Colonic mucosa (tissue), 4 donors: ENCODE results near the gene LRMDA. TPM values are rescaled to one million over a fixed set of nuclear protein-coding genes. Genes with fewer than 3 reads are reported as not detected.

Experiments
- DNase-seq: peaks from one replicate; pipeline ENCODE4 v3.0.0-alpha.2; 2020
- H3K27ac ChIP-seq: fragments of 200-600 bp; one replicate; pipeline ENCODE4 v1.8.0; 2021
- H3K27me3 ChIP-seq: fragments of 200-600 bp; one replicate; pipeline ENCODE4 v1.8.0; 2021
- H3K36me3 ChIP-seq: fragments of 200-600 bp; one replicate; pipeline ENCODE4 v1.8.0; 2021
- H3K4me1 ChIP-seq: fragments of 200-600 bp; one replicate; pipeline ENCODE4 v1.8.0; 2021; ENCODE audit warnings: mild to moderate bottlenecking
- H3K4me3 ChIP-seq: fragments of 200-600 bp; one replicate; pipeline ENCODE4 v1.8.0; 2021
- H3K9ac ChIP-seq, 2 donors: one replicate each; pipeline ENCODE4 v1.7.0; 2013; ENCODE audit warnings: control low read depth in 2 of 2, low read depth in 2 of 2, low read length in 2 of 2
- H3K9me3 ChIP-seq: fragments of 200-600 bp; one replicate; pipeline ENCODE4 v1.8.0; 2021
- CTCF ChIP-seq: fragments of 200-600 bp; IDR thresholded peaks from one replicate; pipeline ENCODE4 v1.8.0; 2022; ENCODE audit warnings: antibody characterized with exemption, mild to moderate bottlenecking
- intact Hi-C: fragments of 100-400 bp; cut with DNase I; formaldehyde crosslinking; loops from one replicate; pipeline ENCODE4 v1.14.1; 2022
- total RNA-seq, 2 donors: library from RNA; stranded (reverse); fragmentation: NEBNext Ultra II Directional in 1 of 2; extraction: Animal tissue kit (Norgen Biotek cat#: 25700) in 1 of 2; gene quantifications; one replicate each; pipeline ENCODE4 v1.2.1, GENCODE V29; 2021
- donor health status: healthy.
- donor health status: DM: no; HTN: no; CAD: no.
- donor health status: DM: no; HTN: no; CAD: no.

The LRMDA gene
- total RNA-seq, 2 donors from 2014 or later = 2.5 to 5.2 TPM

- no peak for TF ChIP-seq CTCF
- DNase-seq = no peak
- Histone ChIP-seq H3K9ac (no peak overlapping the region), H3K9me3 (no peaks in the 10 kb centered on the region), H3K36me3 (no peaks in the 10 kb centered on the region), H3K27me3 (no peaks in the 10 kb centered on the region), H3K4me1 (no peaks in the 10 kb centered on the region), H3K4me3 (no peak overlapping the region), H3K27ac (no peak overlapping the region)
- intact Hi-C loops = no loop called here
Measured at GRCh38 chr10:75450075-75450445, 18.6 kb downstream of the LRMDA start.

DNA sequence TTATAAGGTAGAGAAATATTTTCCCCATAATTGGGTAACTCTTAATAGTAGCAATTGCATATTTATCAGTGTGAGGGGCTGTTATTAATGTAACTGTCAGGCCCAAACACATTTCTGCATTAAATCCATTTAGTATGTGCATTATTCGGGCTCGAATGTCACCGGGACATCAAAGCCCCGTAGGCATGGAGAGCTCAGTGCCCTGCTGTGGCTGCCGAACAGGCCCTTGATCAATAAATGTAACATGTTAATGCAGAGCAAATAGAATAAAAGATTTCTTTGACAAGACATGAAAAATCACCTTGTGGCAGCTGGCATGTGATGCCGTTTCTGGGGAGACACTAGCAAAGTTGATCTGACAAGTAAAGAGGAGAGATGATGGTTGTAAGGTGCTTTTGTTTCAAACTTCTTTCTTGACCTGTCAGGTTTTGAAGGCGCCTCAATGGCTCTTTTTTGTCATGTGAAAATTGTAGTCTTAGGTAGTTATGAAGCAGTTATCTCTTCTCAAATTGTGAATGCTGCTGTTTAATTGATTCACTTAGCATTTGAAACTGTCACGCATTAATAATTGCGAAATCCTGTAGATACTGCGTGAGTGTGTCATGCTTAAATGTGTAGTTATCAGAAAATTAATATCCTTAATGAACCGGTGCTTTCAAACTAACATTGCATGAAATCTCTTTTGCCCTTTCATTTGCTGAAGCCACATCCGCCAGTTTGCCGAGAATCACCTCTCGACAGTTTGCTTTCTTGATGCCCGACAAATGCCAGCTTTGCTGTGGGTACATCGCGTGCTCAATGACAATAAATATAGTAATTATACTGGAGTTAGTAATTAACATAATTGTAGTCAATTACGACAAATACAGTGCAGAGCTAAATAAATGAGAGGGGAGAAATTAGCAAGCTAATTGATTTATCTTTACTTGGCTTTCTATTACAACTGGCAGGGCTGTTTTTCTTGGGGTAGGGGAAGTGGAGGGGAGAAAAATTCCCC lies 19.5 kb downstream of the LRMDA start:
- Histone ChIP-seq H3K4me1 (no peaks in the 10 kb centered on the region), H3K27ac (no peak overlapping the region), H3K9me3 (no peaks in the 10 kb centered on the region), H3K36me3 (no peaks in the 10 kb centered on the region), H3K9ac (no peak overlapping the region), H3K27me3 (no peaks in the 10 kb centered on the region), H3K4me3 (no peak overlapping the region)
- intact Hi-C loops = no loop called here
- no peak for TF ChIP-seq CTCF
- DNase-seq = no peak

DNA sequence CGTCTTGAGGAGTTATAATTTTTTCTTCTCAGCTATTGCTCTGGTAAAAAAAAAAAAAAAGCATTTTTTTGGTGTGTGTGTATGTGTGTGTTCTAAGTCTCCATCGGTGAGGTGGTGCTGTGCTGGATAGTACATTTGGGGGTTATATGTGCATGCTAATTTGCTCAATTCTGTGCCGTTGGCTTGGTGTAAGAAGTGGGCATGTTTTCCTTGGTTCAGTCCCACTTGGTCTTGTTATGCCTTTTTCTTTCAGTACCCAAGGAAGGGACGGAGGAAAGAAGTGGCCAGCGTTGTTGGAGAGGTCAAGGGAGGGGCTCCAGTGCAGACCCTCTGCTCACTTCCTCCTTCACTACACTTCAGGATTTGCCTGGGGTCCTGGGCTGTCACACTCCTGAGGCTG lies 20.4 kb downstream of the LRMDA start:
- H3K9me3 ChIP-seq = no peaks in the 10 kb centered on the region
- no peak for DNase-seq
- intact Hi-C loops = no loop called here
- H3K9ac ChIP-seq = no peak overlapping the region
- H3K36me3 ChIP-seq = no peaks in the 10 kb centered on the region
- no peak overlapping the region for H3K4me3 ChIP-seq
- TF ChIP-seq CTCF = no peak
- H3K27ac ChIP-seq = no peak overlapping the region
- no peaks in the 10 kb centered on the region for H3K4me1 ChIP-seq
- no peaks in the 10 kb centered on the region for H3K27me3 ChIP-seq

GRCh38 chr10:75452997-75453396 lies 21.6 kb downstream of the LRMDA start:
- H3K36me3 ChIP-seq = no peaks in the 10 kb centered on the region
- no peak for DNase-seq
- no peak overlapping the region for H3K4me3 ChIP-seq
- H3K9ac ChIP-seq = no peak overlapping the region
- TF ChIP-seq CTCF = no peak
- no peaks in the 10 kb centered on the region for H3K9me3 ChIP-seq
- intact Hi-C loops = no loop called here
- H3K27me3 ChIP-seq = no peaks in the 10 kb centered on the region
- no peak overlapping the region for H3K27ac ChIP-seq
- no peaks in the 10 kb centered on the region for H3K4me1 ChIP-seq

GRCh38 chr10:75456122-75456521 lies 24.7 kb downstream of the LRMDA start:
- Histone ChIP-seq H3K9me3 (no peaks in the 10 kb centered on the region), H3K36me3 (no peaks in the 10 kb centered on the region)
- intact Hi-C loops = no loop called here

More at GRCh38 chr10:75456122-75456521, 24.7 kb downstream of the LRMDA start:
- H3K4me1 ChIP-seq = no peaks in the 10 kb centered on the region
- no peak for DNase-seq
- H3K27me3 ChIP-seq = no peaks in the 10 kb centered on the region
- TF ChIP-seq CTCF = no peak
- H3K9ac ChIP-seq = no peak overlapping the region
- H3K27ac ChIP-seq = no peak overlapping the region
- H3K4me3 ChIP-seq = no peak overlapping the region
